Measurements from ENCODE around the gene NBL1. TPM values are rescaled to one million over a fixed set of nuclear protein-coding genes. Genes with fewer than 3 reads are reported as not detected.

Gene NBL1
- total and polyA plus RNA-seq, 7 donors: 64.1 to 394 (median 128) TPM

DNA sequence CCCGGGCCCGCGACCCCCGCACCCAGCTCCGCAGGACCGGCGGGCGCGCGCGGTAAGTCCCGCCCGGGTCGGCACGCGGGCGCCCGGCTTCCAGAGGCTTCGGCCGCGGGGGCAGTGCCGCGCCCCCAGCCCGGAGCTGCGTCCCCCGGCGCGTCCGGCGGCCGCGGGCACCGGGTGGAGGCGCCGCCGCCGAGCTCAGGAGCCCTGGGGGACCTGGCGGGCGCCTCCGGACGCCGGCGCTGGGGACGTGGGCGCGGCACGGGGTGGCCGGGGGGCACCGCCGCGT lies 227 bp downstream of the NBL1 start:
- H3K4me1 ChIP-seq: peaks cover 0 to 51% (median 41%) of the 10 kb centered on the region in 4 donors
- no peaks in the 10 kb centered on the region for H3K36me3 ChIP-seq
- H3K27ac ChIP-seq: peak overlapping the region; percentile 93 to 97 (median 94)
- peak overlapping the region; percentile 75 to 89 (median 84) for H3K4me3 ChIP-seq
- 1% methylated on average over 51 of the region's 51 CpGs for WGBS, 2 donors
- TF ChIP-seq EP300 (IDR thresholded peaks at IDR 0.05): no peak
- no peak for TF ChIP-seq POLR2AphosphoS5 (IDR thresholded peaks at IDR 0.05)
- no peak for TF ChIP-seq POLR2A (IDR thresholded peaks at IDR 0.05)
- TF ChIP-seq, protein P1, sequence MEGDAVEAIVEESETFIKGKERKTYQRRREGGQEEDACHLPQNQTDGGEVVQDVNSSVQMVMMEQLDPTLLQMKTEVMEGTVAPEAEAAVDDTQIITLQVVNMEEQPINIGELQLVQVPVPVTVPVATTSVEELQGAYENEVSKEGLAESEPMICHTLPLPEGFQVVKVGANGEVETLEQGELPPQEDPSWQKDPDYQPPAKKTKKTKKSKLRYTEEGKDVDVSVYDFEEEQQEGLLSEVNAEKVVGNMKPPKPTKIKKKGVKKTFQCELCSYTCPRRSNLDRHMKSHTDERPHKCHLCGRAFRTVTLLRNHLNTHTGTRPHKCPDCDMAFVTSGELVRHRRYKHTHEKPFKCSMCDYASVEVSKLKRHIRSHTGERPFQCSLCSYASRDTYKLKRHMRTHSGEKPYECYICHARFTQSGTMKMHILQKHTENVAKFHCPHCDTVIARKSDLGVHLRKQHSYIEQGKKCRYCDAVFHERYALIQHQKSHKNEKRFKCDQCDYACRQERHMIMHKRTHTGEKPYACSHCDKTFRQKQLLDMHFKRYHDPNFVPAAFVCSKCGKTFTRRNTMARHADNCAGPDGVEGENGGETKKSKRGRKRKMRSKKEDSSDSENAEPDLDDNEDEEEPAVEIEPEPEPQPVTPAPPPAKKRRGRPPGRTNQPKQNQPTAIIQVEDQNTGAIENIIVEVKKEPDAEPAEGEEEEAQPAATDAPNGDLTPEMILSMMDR (IDR thresholded peaks at IDR 0.05): no peak
- DNase-seq: no peak
- H3K9me3 ChIP-seq: no peaks in the 10 kb centered on the region
- H3K27me3 ChIP-seq: no peaks in the 10 kb centered on the region
- intact Hi-C loops (cut with DNase I): loop anchor here (2.0 to 5.0 kb wide), 2 partner anchors 47 to 160 kb away; partner anchors contain the start of gene CAPZB

DNA sequence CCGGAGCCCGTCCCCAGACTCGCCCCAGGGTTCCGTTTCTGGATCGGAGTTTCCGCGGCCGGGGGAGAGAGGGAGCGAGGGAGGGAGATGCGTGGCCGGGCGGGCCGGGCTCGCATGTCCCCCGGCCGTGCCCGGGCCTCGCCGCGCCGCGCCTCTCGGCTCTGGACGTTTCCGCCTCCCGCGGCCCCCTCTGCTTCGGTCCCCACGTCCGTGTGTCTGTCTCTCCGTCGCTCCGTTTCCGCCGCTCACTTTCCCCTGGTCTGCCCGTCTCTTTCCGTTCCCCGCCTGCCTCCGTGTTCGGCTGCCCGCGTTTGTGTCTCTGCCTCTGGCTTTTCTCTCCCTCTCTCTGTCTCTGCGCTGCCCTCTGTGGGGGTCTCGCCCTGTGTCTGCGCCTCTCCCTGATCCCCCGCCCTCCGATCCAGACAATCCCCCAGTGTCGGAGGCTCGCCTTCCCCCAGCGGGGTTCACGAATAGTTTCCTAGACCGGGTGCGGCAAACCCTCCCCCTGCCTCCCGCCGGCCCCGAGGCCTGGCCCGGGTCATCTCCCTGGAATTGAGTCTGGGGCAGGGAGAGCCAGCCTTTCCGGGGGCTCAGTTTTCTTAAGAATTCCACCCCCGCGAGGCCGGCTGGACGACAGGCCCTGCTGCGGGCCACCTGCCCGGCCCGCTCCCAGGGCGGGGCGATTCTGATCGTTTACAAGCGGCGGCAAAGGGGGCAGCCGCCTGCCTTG lies 735 bp downstream of the NBL1 start:
- no peaks in the 10 kb centered on the region for H3K27me3 ChIP-seq
- H3K27ac ChIP-seq: peak overlapping the region; percentile 93 to 97 (median 94)
- no peaks in the 10 kb centered on the region for H3K36me3 ChIP-seq
- no peak for DNase-seq
- no peaks in the 10 kb centered on the region for H3K9me3 ChIP-seq
- TF ChIP-seq POLR2AphosphoS5 (IDR thresholded peaks at IDR 0.05) (peak in 3 of 4 donors; percentile 24 to 36 (median 27)), EP300 (IDR thresholded peaks at IDR 0.05) (no peak), POLR2A (IDR thresholded peaks at IDR 0.05) (peak in 1 of 2 donors; percentile 27)
- TF ChIP-seq, protein P1 (IDR thresholded peaks at IDR 0.05): no peak
- H3K4me1 ChIP-seq: peaks cover 0 to 56% (median 45%) of the 10 kb centered on the region in 4 donors
- H3K4me3 ChIP-seq: peak overlapping the region; percentile 75 to 89 (median 84)
- 1 to 3% methylated on average over 71 of the region's 71 CpGs for WGBS, 2 donors
- intact Hi-C loops (cut with DNase I): loop anchor here (2.0 to 5.0 kb wide), 3 partner anchors 48 to 393 kb away; partner anchors contain the start of genes CAPZB, EMC1 and MRTO4

DNA sequence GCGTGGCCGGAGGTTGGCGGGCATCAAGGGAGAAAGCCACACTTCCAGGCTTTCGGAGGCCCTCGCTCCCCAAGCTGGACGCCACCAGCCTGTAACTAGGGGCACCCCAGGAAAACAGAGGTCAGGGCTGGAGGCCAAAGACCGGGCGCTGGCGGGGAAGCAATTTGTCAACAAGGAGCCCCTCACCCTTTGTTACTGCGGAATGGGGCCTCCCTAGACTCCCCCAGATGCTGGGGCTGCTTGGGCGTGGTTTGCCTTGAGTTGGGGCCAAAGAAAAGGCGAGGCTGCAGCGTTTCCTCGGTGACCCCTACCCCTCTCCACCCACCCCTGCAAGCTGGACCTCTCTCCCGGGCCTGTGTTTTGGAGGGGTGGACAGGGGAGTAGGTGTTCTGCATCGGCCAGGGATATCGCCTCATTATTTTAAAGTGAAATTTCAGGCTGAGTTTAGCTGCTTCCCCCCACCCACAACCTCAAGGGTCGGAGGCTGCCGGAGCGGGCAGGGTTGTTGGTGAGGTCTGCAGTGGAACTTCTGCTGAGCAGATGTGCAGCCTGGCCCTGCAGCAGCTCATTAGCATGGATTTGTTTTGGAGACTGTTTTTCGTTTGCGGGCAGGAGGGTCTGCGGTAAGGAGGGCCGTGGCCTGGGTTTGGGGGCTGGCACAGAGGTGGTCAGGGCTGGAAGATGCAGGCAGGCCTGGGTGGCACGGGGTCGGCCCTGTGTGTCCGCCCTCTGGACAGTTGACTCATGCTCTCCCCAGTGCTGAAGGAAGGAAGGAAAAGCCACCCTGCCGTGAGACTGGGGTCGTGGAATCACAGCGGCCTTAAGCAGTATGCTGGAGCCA lies 1.5 kb downstream of the NBL1 start:
- H3K4me3 ChIP-seq: peak overlapping the region; percentile 75 to 89 (median 84)
- peak overlapping the region; percentile 93 to 97 (median 94) for H3K27ac ChIP-seq
- TF ChIP-seq POLR2AphosphoS5 (IDR thresholded peaks at IDR 0.05) (peak in 1 of 4 donors; percentile 4), POLR2A (IDR thresholded peaks at IDR 0.05) (no peak)
- no peak for DNase-seq
- no peaks in the 10 kb centered on the region for H3K27me3 ChIP-seq
- no peaks in the 10 kb centered on the region for H3K9me3 ChIP-seq
- 9 to 39% methylated on average over 30 of the region's 30 CpGs for WGBS, 2 donors
- H3K36me3 ChIP-seq: no peaks in the 10 kb centered on the region
- H3K4me1 ChIP-seq: peaks cover 0 to 64% (median 51%) of the 10 kb centered on the region in 4 donors
- intact Hi-C loops (cut with DNase I): loop anchor here (2.0 to 5.0 kb wide), 2 partner anchors 161 to 393 kb away; partner anchors contain the start of genes CAPZB, EMC1 and MRTO4

DNA sequence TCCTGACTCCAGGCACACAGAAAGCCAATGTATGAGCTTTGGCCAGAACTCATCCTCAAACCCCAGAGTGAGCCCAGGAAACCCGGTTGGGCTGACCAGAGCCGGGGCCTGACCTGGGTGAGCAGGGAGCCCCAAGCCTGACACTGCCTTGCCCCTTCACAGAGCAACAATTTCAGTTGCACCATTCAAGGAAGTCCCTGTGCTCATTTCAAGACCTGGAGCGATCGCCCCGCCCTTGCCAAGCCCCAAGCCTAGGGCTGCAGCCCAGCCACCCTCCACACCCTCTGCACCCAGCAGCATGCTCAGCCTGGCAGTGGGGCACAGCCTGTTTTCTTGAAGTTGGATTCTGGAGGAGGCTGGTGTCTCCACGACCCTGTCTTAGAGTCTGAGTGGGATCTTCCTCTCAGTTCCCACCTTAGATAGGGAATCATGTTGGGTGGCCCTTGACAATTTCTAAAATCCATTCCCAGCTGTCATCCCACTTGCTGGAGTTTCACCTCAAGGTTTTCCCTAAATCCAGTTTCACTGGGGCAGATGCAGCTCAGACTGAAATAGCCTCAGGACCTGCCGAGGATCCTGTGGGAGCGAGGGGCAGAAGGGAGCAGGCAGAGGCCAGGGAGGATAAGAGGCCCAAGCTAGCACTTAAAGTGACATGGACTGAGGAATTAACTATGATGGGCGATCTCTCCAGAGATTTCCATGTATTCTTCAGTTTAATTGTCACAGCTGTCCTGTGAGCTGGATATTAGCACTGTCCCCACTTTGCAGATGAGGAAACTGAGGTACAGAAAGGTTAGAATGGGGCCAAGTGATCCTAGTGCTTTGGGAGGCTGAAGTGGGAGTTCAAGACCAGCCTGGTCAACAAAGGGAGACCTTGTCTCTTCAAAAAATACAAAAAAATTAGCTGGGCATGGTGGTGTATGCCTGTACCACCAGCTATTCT lies 2.5 kb downstream of the NBL1 start:
- WGBS, 2 donors: 18 to 67% methylated on average over 9 of the region's 9 CpGs
- H3K4me1 ChIP-seq: peaks cover 0 to 74% (median 58%) of the 10 kb centered on the region in 4 donors
- H3K36me3 ChIP-seq: no peaks in the 10 kb centered on the region
- no peaks in the 10 kb centered on the region for H3K27me3 ChIP-seq
- H3K4me3 ChIP-seq: peak overlapping the region; percentile 75 to 89 (median 84)
- intact Hi-C loops (cut with DNase I): loop anchor here (5.0 kb wide), 1 partner anchor 394 kb away; the partner anchor contains the start of genes EMC1 and MRTO4
- TF ChIP-seq EP300 (IDR thresholded peaks at IDR 0.05): no peak
- TF ChIP-seq POLR2AphosphoS5 (IDR thresholded peaks at IDR 0.05): no peak
- TF ChIP-seq, protein P1 (IDR thresholded peaks at IDR 0.05): no peak
- TF ChIP-seq POLR2A (IDR thresholded peaks at IDR 0.05): peak in 1 of 2 donors; percentile 35
- peak overlapping the region; percentile 93 to 97 (median 94) for H3K27ac ChIP-seq
- no peak for DNase-seq
- no peaks in the 10 kb centered on the region for H3K9me3 ChIP-seq
